Mesenchymal stem cell (in vitro differentiated cells and primary cell): Measurements from ENCODE around the gene HLTF.

Experiments used
- DNase-seq: peaks from one replicate; pipeline ENCODE4 v3.0.0-alpha.2; 2013
- H2AFZ ChIP-seq: one replicate; pipeline ENCODE4 v1.6.1; 2013; ENCODE audit warnings: low read depth, mild to moderate bottlenecking, control low read depth, inconsistent platforms, low read length, moderate library complexity
- H2AK5ac ChIP-seq: 2 replicates; pipeline ENCODE4 v1.6.1; 2013; ENCODE audit warnings: low read length, moderate library complexity, mild to moderate bottlenecking, inconsistent platforms; ENCODE audit not compliant: severe bottlenecking
- H2BK120ac ChIP-seq: one replicate; pipeline ENCODE4 v1.6.1; 2013; ENCODE audit warnings: low read depth, mild to moderate bottlenecking, inconsistent platforms, low read length, moderate library complexity
- H2BK12ac ChIP-seq, 2 experiments: one replicate each; pipeline ENCODE4 v1.6.1; 2013; ENCODE audit warnings: inconsistent platforms in 2 of 2, low read length in 2 of 2, mild to moderate bottlenecking in 2 of 2, moderate library complexity in 2 of 2, control low read depth in 1 of 2
- H2BK15ac ChIP-seq: one replicate; pipeline ENCODE4 v1.6.1; 2013; ENCODE audit warnings: mild to moderate bottlenecking, low read depth, inconsistent platforms; ENCODE audit not compliant: poor library complexity, severe bottlenecking
- H2BK5ac ChIP-seq: 2 replicates; pipeline ENCODE4 v1.6.1; 2013; ENCODE audit warnings: low read depth, mild to moderate bottlenecking, low read length, control low read depth, inconsistent platforms; ENCODE audit not compliant: poor library complexity, severe bottlenecking
- H3K14ac ChIP-seq, 2 experiments: one replicate each; pipeline ENCODE4 v1.6.1; 2013; ENCODE audit warnings: inconsistent platforms in 2 of 2, low read length in 2 of 2, control low read depth in 1 of 2, mild to moderate bottlenecking in 1 of 2, moderate library complexity in 1 of 2
- H3K18ac ChIP-seq, 2 experiments: one replicate each; pipeline ENCODE4 v1.6.1; 2013; ENCODE audit warnings: inconsistent platforms in 2 of 2, low read length in 2 of 2, control low read depth in 1 of 2, low read depth in 1 of 2, mild to moderate bottlenecking in 1 of 2
- H3K23ac ChIP-seq, 2 experiments: one replicate each; pipeline ENCODE4 v1.6.1; 2013; ENCODE audit warnings: inconsistent platforms in 2 of 2, low read length in 2 of 2, mild to moderate bottlenecking in 2 of 2, moderate library complexity in 2 of 2, control low read depth in 1 of 2
- H3K27ac ChIP-seq: 2 replicates; pipeline ENCODE4 v1.5.1; 2013; ENCODE audit warnings: mild to moderate bottlenecking, moderate library complexity, low read length, control low read depth, inconsistent platforms; ENCODE audit not compliant: poor library complexity, severe bottlenecking
- H3K27me3 ChIP-seq, 2 experiments: 2 replicates each; pipeline versions ENCODE4 v1.6.1 to v1.7.0; 2013; ENCODE audit warnings: low read length in 2 of 2, mild to moderate bottlenecking in 2 of 2, moderate library complexity in 2 of 2, control low read depth in 1 of 2, inconsistent platforms in 1 of 2; ENCODE audit not compliant: control insufficient read depth in 1 of 2, insufficient read depth in 1 of 2
- H3K36me3 ChIP-seq, 2 experiments: 2 replicates each; pipeline versions ENCODE4 v1.6.1 to v1.7.0; 2013; ENCODE audit warnings: low read length in 2 of 2, control low read depth in 1 of 2, inconsistent platforms in 1 of 2, low read depth in 1 of 2, mild to moderate bottlenecking in 1 of 2; ENCODE audit not compliant: insufficient read depth in 2 of 2, control insufficient read depth in 1 of 2
- H3K4ac ChIP-seq, 2 experiments: one replicate each; pipeline ENCODE4 v1.6.1; 2013; ENCODE audit warnings: inconsistent platforms in 2 of 2, low read length in 2 of 2, mild to moderate bottlenecking in 2 of 2, moderate library complexity in 2 of 2, control low read depth in 1 of 2, low read depth in 1 of 2
- H3K4me1 ChIP-seq: 2 replicates; pipeline ENCODE4 v1.6.1; 2013; ENCODE audit warnings: low read depth, low read length, control low read depth; ENCODE audit not compliant: control insufficient read depth, insufficient read depth
- H3K4me2 ChIP-seq: 2 replicates; pipeline ENCODE4 v1.6.1; 2013; ENCODE audit warnings: low read length, mild to moderate bottlenecking, inconsistent platforms; ENCODE audit not compliant: poor library complexity, severe bottlenecking
- H3K4me3 ChIP-seq, 2 experiments: 2 replicates each; pipeline versions ENCODE4 v1.5.1 to v1.7.0; 2013; ENCODE audit warnings: low read length in 2 of 2, mild to moderate bottlenecking in 2 of 2, control low read depth in 1 of 2, low read depth in 1 of 2; ENCODE audit not compliant: insufficient read depth in 1 of 2
- H3K79me1 ChIP-seq: replicated peaks from 2 replicates; pipeline ENCODE4 v1.6.1; 2013; ENCODE audit warnings: mild to moderate bottlenecking, control low read depth, low read length, inconsistent platforms; ENCODE audit not compliant: poor library complexity, severe bottlenecking
- H3K9ac ChIP-seq: 2 replicates; pipeline ENCODE4 v1.7.0; 2013; ENCODE audit warnings: mild to moderate bottlenecking, low read length, moderate library complexity
- H3K9me3 ChIP-seq: 2 replicates; pipeline ENCODE4 v1.7.0; 2013; ENCODE audit warnings: mild to moderate bottlenecking, low read length; ENCODE audit not compliant: control insufficient read depth
- H4K8ac ChIP-seq: one replicate; pipeline ENCODE4 v1.6.1; 2013; ENCODE audit warnings: inconsistent platforms, mild to moderate bottlenecking, low read length, moderate library complexity
- H4K91ac ChIP-seq: one replicate; pipeline ENCODE4 v1.6.1; 2013; ENCODE audit warnings: mild to moderate bottlenecking, low read length, inconsistent platforms
- WGBS: methylation state at CpG from one replicate; pipeline ENCODE4 v1.1.7; 2013; ENCODE audit warnings: mixed read lengths; 5-methylcytosine and 5-hydroxymethylcytosine counted together

HLTF gene

GRCh38 chr3:149120051-149120972, 34.0 kb upstream of the HLTF start:
- H3K14ac ChIP-seq, result no peak overlapping the region
- H2BK120ac ChIP-seq, result no peak overlapping the region
- no peak overlapping the region for H4K8ac ChIP-seq
- H3K79me1 ChIP-seq, result no peaks in the 10 kb centered on the region
- no peak overlapping the region for H3K27ac ChIP-seq
- no peak overlapping the region for H3K4me3 ChIP-seq
- H3K4me2 ChIP-seq, result no peak overlapping the region
- no peak overlapping the region for H2BK5ac ChIP-seq
- no peak overlapping the region for H4K91ac ChIP-seq
- no peak overlapping the region for H2BK15ac ChIP-seq
- H2AK5ac ChIP-seq, result no peak overlapping the region
- no peaks in the 10 kb centered on the region for H3K27me3 ChIP-seq
- no peaks in the 10 kb centered on the region for H3K9me3 ChIP-seq
- H3K36me3 ChIP-seq, result no peaks in the 10 kb centered on the region
- H3K4ac ChIP-seq, result no peak overlapping the region
- peak overlapping the region in 1 of 2 experiments; percentile 40 for H2BK12ac ChIP-seq
- no peak overlapping the region for H3K18ac ChIP-seq
- no peak overlapping the region for H3K23ac ChIP-seq
- WGBS, result 16% methylated on average over 2 of the region's 7 CpGs
- DNase-seq, result peak; percentile 73
- no peaks in the 10 kb centered on the region for H3K4me1 ChIP-seq
- peak overlapping the region; percentile 55 for H3K9ac ChIP-seq
- no peak overlapping the region for H2AFZ ChIP-seq

GRCh38 chr3:149119466-149119865, 33.1 kb upstream of the HLTF start:
- H4K8ac ChIP-seq, result no peak overlapping the region
- no peak overlapping the region for H4K91ac ChIP-seq
- H3K23ac ChIP-seq, result no peak overlapping the region
- H3K36me3 ChIP-seq, result no peaks in the 10 kb centered on the region
- DNase-seq, result no peak
- no peaks in the 10 kb centered on the region for H3K9me3 ChIP-seq
- H2AK5ac ChIP-seq, result no peak overlapping the region
- no peak overlapping the region for H3K4me2 ChIP-seq
- no peak overlapping the region for H3K9ac ChIP-seq
- no peaks in the 10 kb centered on the region for H3K4me1 ChIP-seq
- no peak overlapping the region for H3K4me3 ChIP-seq
- 100% methylated on average over 1 of the region's 1 CpG for WGBS
- no peak overlapping the region for H2BK5ac ChIP-seq
- no peak overlapping the region for H3K14ac ChIP-seq
- no peak overlapping the region for H3K4ac ChIP-seq
- no peaks in the 10 kb centered on the region for H3K79me1 ChIP-seq
- no peaks in the 10 kb centered on the region for H3K27me3 ChIP-seq
- no peak overlapping the region for H2AFZ ChIP-seq
- H3K18ac ChIP-seq, result no peak overlapping the region
- H2BK120ac ChIP-seq, result no peak overlapping the region
- H2BK15ac ChIP-seq, result no peak overlapping the region
- H3K27ac ChIP-seq, result no peak overlapping the region
- peak overlapping the region in 1 of 2 experiments; percentile 55 for H2BK12ac ChIP-seq

GRCh38 chr3:149118724-149119123, 32.4 kb upstream of the HLTF start:
- H3K27ac ChIP-seq, result no peak overlapping the region
- H3K79me1 ChIP-seq, result no peaks in the 10 kb centered on the region
- WGBS, result 85% methylated on average over 9 of the region's 9 CpGs
- no peak overlapping the region for H4K91ac ChIP-seq
- H3K14ac ChIP-seq, result peak overlapping the region in 1 of 2 experiments; percentile 92
- H2AK5ac ChIP-seq, result no peak overlapping the region
- H3K4me3 ChIP-seq, result no peak overlapping the region
- H3K4ac ChIP-seq, result no peak overlapping the region
- H3K9ac ChIP-seq, result no peak overlapping the region
- H2BK5ac ChIP-seq, result no peak overlapping the region
- H2AFZ ChIP-seq, result no peak overlapping the region
- no peak overlapping the region for H2BK120ac ChIP-seq
- H3K27me3 ChIP-seq, result no peaks in the 10 kb centered on the region
- no peaks in the 10 kb centered on the region for H3K36me3 ChIP-seq
- peak overlapping the region; percentile 11 to 83 for H2BK12ac ChIP-seq
- no peak overlapping the region for H2BK15ac ChIP-seq
- no peaks in the 10 kb centered on the region for H3K4me1 ChIP-seq
- peak overlapping the region; percentile 33 for H4K8ac ChIP-seq
- DNase-seq, result no peak
- H3K4me2 ChIP-seq, result no peak overlapping the region
- no peaks in the 10 kb centered on the region for H3K9me3 ChIP-seq
- no peak overlapping the region for H3K23ac ChIP-seq
- no peak overlapping the region for H3K18ac ChIP-seq

- Histone ChIP-seq H3K18ac (no peak overlapping the region), H3K79me1 (no peaks in the 10 kb centered on the region), H3K4me1 (no peaks in the 10 kb centered on the region), H3K23ac (no peak overlapping the region), H2BK5ac (no peak overlapping the region), H2BK120ac (no peak overlapping the region), H2AFZ (no peak overlapping the region), H3K9ac (no peak overlapping the region), H3K9me3 (no peaks in the 10 kb centered on the region), H3K14ac (peak overlapping the region in 1 of 2 experiments; percentile 15), H3K27me3 (no peaks in the 10 kb centered on the region), H2BK15ac (no peak overlapping the region), H4K91ac (no peak overlapping the region), H2BK12ac (no peak overlapping the region), H3K27ac (no peak overlapping the region), H3K4ac (no peak overlapping the region), H3K36me3 (no peaks in the 10 kb centered on the region), H3K4me2 (no peak overlapping the region), H4K8ac (no peak overlapping the region), H3K4me3 (no peak overlapping the region), H2AK5ac (no peak overlapping the region)
- whole genome bisulfite sequencing, result 75% methylated on average over 4 of the region's 5 CpGs
- no peak for DNase-seq
Observed at GRCh38 chr3:149115114-149115513, 28.8 kb upstream of the HLTF start.
